K562 (cell line): Measurements from ENCODE around the gene ATP5PD. TPM values are rescaled to one million over a fixed set of nuclear protein-coding genes. Genes with fewer than 3 reads are reported as not detected.

Experiments used
- ATF1 ChIP-seq, 2 experiments: fragments of 450-650 bp in 1 of 2; IDR thresholded peaks; 2 replicates each; pipeline ENCODE4 v1.6.1; 2016; ENCODE audit warnings: missing compliant biosample characterization in 1 of 2, missing genetic modification characterization in 1 of 2
- CEBPB ChIP-seq: fragments of 450-650 bp; IDR thresholded peaks from 2 replicates; pipeline ENCODE4 v1.6.1; 2016; ENCODE audit warnings: missing genetic modification characterization, missing compliant biosample characterization
- CREB3 ChIP-seq: fragments of 450-650 bp; conservative IDR thresholded peaks from 2 replicates; pipeline ENCODE4 v1.6.1; 2016; ENCODE audit warnings: missing genetic modification characterization, low read depth, mild to moderate bottlenecking, missing compliant biosample characterization, moderate library complexity
- ELF2 ChIP-seq: fragments of 250-450 bp; sonication (Bioruptor Pico); IDR thresholded peaks from 2 replicates; pipeline ENCODE4 v1.5.0; 2021; ENCODE audit warnings: mild to moderate bottlenecking
- ESRRA ChIP-seq: fragments of 450-650 bp; IDR thresholded peaks from 2 replicates; pipeline ENCODE4 v1.6.1; 2014; ENCODE audit warnings: low read depth, mild to moderate bottlenecking, moderate library complexity, borderline replicate concordance
- FOXJ2 ChIP-seq: fragments of 200-800 bp; sonication (Bioruptor generic); IDR thresholded peaks from 2 replicates; pipeline ENCODE4 v1.6.1; 2016; ENCODE audit warnings: missing genetic modification characterization, missing compliant biosample characterization
- GTF2F1 ChIP-seq: IDR thresholded peaks from 2 replicates; pipeline ENCODE4 v1.6.1; 2011; ENCODE audit warnings: low read depth, low read length, improper control_type of control experiment
- MED1 ChIP-seq: sonication (generic); formaldehyde crosslinking; IDR thresholded peaks from 2 replicates; pipeline ENCODE4 v1.8.1; 2023; ENCODE audit warnings: missing genetic modification reagents, borderline replicate concordance
- MEIS2 ChIP-seq: fragments of 450-650 bp; IDR thresholded peaks from 2 replicates; pipeline ENCODE4 v1.6.1; 2014; ENCODE audit warnings: mild to moderate bottlenecking; ENCODE audit not compliant: partially characterized antibody
- MNT ChIP-seq, 2 experiments: fragments of 450-650 bp; conservative IDR thresholded peaks; 2 replicates each; pipeline ENCODE4 v1.6.1; 2017; ENCODE audit warnings: mild to moderate bottlenecking in 2 of 2, moderate library complexity in 2 of 2
- MTA1 ChIP-seq: fragments of 450-650 bp; IDR thresholded peaks from 2 replicates; pipeline ENCODE4 v1.6.1; 2017; ENCODE audit warnings: borderline replicate concordance
- NFATC3 ChIP-seq: fragments of 450-650 bp; IDR thresholded peaks from 2 replicates; pipeline ENCODE4 v1.6.1; 2017; ENCODE audit warnings: mild to moderate bottlenecking
- PHF21A ChIP-seq: fragments of 450-650 bp; IDR thresholded peaks from 2 replicates; pipeline ENCODE4 v1.6.1; 2017; ENCODE audit warnings: low read depth, borderline replicate concordance
- POLR2B ChIP-seq: fragments of 450-650 bp; IDR thresholded peaks from 2 replicates; pipeline ENCODE4 v1.6.1; 2018; ENCODE audit warnings: low read depth; ENCODE audit not compliant: partially characterized antibody
- SMARCA4 ChIP-seq: fragments of 450-650 bp; IDR thresholded peaks from 2 replicates; pipeline ENCODE4 v1.6.1; 2016
- SMARCE1 ChIP-seq: fragments of 450-650 bp; IDR thresholded peaks from 2 replicates; pipeline ENCODE4 v1.7.1; 2016; ENCODE audit warnings: mild to moderate bottlenecking
- SRSF9 ChIP-seq: fragments of 200-400 bp; formaldehyde crosslinking; IDR thresholded peaks from 2 replicates; pipeline ENCODE4 v1.6.1; 2017; ENCODE audit warnings: low read depth, low read length, borderline replicate concordance
- THRB ChIP-seq: fragments of 450-650 bp; formaldehyde crosslinking; conservative IDR thresholded peaks from 2 replicates; pipeline ENCODE4 v1.4.0; 2022; ENCODE audit warnings: mild to moderate bottlenecking, missing genetic modification characterization
- ZBTB33 ChIP-seq: sonication (generic); formaldehyde crosslinking; IDR thresholded peaks from 2 replicates; pipeline ENCODE4 v1.8.1; 2023; ENCODE audit warnings: mild to moderate bottlenecking, missing genetic modification reagents
- ZBTB34 ChIP-seq: fragments of 250-450 bp; sonication (Bioruptor Pico); IDR thresholded peaks from 2 replicates; pipeline ENCODE4 v1.8.0; 2021; ENCODE audit warnings: mild to moderate bottlenecking, moderate library complexity
- ZKSCAN1 ChIP-seq: fragments of 150-350 bp; IDR thresholded peaks from 2 replicates; pipeline ENCODE4 v1.6.1; 2016; ENCODE audit warnings: low read depth, low read length
- ZNF77 ChIP-seq: fragments of 250-450 bp; sonication (Bioruptor Pico); IDR thresholded peaks from 2 replicates; pipeline ENCODE4 v1.5.0; 2020
- polyA plus RNA-seq, 8 experiments: library from polyadenylated mRNA; depleted of rRNA in 4 of 8; stranded (reverse) in 5 of 8; unstranded in 3 of 8; fragments of >200 nt; fragmentation: Nextera tagmentation in 2 of 8; fragmentation: Illumina TruSeq in 1 of 8; extraction: Ambion mirVana in 2 of 8; extraction: Trizol in 1 of 8; gene quantifications; 2 replicates each; pipeline versions ENCODE4 v1.2.1 to v1.2.3, GENCODE V29; 2011 to 2014; ENCODE audit warnings: inconsistent platforms in 1 of 8, missing spikeins in 1 of 8
- total RNA-seq, 7 experiments: library from RNA; depleted of rRNA in 6 of 7; stranded (reverse); fragments of >200 nt in 6 of 7; fragmentation: Illumina TruSeq in 2 of 7; extraction: Trizol in 2 of 7; gene quantifications; 2 replicates each; pipeline versions ENCODE4 v1.2.1 to v1.2.3, GENCODE V29; 2011 to 2021; ENCODE audit warnings: low replicate concordance in 1 of 7

Gene ATP5PD
- total and polyA plus RNA-seq, 9 of the 15 experiments (the other 6 are each of a cell fraction or from before 2014, with no cell fraction given), result 271 to 828 (median 432) TPM

GRCh38 chr17:75031972-75032719 is 14.6 kb downstream of the ATP5PD start (continued):
- TF ChIP-seq ZBTB34 (CRISPR knock-in tag) (no peak), ESRRA (no peak), PHF21A (no peak), GTF2F1 (no peak), ZNF77 (CRISPR knock-in tag) (no peak), CREB3 (tag) (no peak), SMARCA4 (no peak), MNT (conservative IDR thresholded peaks at IDR 0.05) (no peak), SRSF9 (no peak), CEBPB (no peak), MEIS2 (peak; percentile 30), POLR2B (no peak), ZBTB33 (no peak), NFATC3 (no peak), ELF2 (CRISPR knock-in tag) (no peak), ATF1 (CRISPR knock-in tag; IDR thresholded peaks at IDR 0.05) (no peak), ATF1 (tag; IDR thresholded peaks at IDR 0.05) (peak; percentile 72), SMARCE1 (no peak), FOXJ2 (tag) (no peak), MED1 (CRISPR knock-in tag) (no peak), ZKSCAN1 (no peak), THRB (no peak), MTA1 (no peak)
